HG03159 (cell line): ENCODE measurements around the gene ZC3H11A.
"Not testable (repeated sequence)": the region's sequence is repeated elsewhere in the genome, so short reads cannot be mapped to it uniquely, and the experiment has no call there.

ENCODE experiments used
- ATAC-seq: cut with Tn5 transposase; IDR thresholded peaks from one replicate; pipeline ENCODE4 v1.9.1; 2021; ENCODE audit warnings: mild to moderate bottlenecking, moderate library complexity; ENCODE audit not compliant: unreplicated experiment

The ZC3H11A gene

DNA sequence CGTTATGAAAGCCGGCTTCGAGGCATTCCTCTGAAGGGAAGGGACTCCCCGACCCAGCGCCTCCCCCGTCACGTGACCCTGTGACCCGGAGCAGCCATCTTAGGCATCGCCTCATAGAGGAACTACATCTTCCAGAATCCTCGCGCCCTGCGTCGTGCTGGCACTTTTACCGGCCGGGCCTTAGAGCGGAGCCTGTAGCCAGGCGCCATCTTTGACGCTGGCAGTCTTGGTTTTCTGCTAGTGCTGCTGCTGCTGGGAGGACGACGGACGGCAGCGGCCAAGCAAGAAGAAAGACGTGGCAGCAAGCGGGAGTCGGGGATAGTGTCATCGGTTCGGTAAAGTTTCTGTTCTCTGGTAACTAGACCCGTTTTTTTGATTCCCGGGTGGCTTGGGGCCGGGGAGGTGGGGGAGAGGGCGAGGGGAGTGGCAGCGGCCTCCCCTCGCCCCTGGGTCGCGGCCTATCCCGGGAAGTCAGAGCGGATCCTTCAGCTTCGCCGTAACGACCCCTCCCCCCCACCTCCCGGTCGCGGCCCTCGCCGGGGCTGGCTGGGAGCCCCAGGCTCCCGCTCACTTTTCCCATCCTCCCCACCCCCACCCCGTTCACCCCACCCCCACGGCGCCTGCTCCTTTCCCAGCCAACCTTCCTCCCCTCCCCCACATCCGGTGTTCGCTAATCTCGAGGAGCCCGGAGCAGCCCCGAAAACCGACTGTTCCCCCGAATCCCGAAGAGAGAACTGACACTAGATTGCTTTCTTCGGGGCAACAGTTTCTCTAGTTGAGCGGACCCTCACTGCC is at the start of gene ZC3H11A, which contains the start of gene ZBED6:
Gene ZC3H11A (plus strand): TSS at position 183 of the 795 bp plus-strand sequence. CDS start 21,448 bp downstream, outside the sequence.
Gene ZBED6 (plus strand): TSS at position 183 of the 795 bp plus-strand sequence. CDS start 1,900 bp downstream, outside the sequence.
- peak; percentile 95 for ATAC-seq

DNA sequence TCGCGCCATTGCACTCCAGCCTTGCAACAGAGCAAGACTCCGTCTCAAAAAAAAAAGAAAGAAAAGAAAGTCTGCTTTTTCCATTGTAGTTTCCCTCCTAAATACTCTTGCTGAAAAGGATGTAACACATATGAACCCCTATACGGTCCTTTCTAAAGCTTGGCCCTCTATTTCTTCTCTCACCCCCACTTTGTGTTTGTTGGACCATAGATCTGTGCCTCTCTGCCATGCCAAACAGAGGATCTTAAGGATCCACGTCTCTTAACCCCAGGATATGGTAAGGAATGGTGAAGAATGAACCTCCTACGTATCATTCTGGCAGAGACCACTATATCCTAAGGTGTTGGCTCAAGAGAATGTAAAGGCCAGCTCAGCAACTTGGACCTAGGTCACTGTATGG is 49.1 kb upstream of the ZC3H11A start:
- no peak for ATAC-seq

DNA sequence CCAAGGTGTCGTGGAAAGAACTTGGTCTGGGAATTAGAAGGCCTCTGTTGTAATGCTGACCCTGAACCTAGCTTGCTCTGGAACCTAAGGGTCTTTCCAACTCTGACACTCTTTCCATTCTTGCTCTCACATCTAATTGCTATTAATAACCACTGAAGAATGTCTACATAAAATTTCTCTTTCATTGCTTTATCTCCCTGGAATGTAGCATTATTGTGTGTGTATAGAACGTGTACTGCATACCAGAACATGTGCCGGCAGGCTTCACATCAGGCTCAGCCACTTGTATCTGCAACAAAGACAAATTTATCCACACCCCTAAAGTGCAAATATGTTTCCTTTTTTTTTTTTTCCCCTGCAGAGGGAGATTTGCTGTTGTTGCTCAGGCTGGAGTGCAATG is 44.4 kb upstream of the ZC3H11A start:
- no peak for ATAC-seq

DNA sequence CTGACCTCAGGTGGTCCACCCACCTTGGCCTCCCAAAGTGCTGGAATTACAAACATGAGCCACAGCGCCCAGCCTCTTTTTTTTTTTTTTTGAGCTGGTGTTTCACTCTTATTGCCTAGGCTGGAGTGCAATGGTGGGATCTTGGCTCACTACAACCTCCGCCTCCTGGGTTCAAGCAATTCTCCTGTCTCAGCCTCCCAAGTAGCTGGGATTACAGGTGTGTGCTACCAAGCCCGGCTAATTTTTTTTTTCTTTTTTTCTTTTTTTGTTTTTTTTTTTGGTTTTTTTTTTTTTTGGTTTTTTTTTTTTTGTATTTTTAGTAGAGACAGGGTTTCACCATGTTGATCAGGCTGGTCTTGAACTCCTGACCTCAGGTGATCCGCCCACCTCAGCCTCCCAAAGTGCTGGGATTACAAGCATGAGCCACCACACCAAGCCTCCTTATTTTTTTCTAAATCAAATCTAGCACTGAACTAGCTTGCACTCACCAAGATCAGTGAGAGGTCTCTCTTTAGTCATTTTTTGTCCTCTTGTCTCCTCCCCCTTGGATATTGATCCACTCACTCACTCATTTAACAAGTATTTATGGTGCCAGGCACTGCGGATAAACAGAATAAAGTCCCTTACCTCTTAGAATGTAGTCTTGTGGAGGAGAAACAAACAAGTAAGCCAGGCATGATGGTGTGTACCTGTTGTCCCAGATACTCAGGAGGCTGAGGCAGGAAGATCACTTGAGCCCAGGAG is 43.6 kb upstream of the ZC3H11A start:
- ATAC-seq = not testable (repeated sequence)

DNA sequence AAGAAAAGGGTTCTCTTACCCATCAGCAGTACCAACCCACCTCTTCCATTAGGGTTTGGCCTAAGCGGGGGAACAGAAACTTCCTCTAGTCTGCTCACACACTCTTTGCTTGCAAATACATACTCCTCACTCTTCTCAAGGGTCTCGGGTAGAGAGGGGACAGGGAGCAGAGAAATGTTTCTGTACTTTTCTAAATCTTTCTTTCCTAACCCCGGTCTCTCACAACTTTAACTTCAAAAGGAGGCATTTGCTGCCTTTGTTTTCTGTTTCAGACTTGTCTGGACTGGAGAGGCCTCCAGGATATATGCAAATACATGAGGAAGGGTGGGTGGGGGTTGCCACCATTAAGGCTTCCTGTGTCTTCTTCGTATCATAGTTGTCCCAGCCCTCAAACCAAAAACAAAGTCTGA is 41.0 kb upstream of the ZC3H11A start:
- peak; percentile 71 for ATAC-seq

DNA sequence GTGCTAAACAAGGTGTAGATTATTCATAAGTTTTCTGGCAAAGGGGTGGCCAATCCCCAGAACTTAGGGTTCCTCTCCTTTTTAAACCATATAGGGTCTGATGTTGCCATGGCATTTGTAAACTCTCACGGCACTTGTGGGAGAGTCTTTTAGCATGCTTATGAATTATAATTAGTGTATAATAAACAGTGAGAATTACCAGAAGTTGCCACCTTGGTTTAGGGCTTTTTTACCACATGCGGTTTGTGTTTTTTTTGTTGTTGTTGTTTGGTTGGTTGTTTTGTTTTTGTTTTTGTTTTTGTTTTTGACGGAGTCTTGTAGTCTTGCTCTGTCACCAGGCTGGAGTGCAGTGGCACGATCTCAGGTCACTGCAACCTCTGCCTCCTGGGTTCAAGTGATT is 39.4 kb upstream of the ZC3H11A start:
- ATAC-seq = no peak

DNA sequence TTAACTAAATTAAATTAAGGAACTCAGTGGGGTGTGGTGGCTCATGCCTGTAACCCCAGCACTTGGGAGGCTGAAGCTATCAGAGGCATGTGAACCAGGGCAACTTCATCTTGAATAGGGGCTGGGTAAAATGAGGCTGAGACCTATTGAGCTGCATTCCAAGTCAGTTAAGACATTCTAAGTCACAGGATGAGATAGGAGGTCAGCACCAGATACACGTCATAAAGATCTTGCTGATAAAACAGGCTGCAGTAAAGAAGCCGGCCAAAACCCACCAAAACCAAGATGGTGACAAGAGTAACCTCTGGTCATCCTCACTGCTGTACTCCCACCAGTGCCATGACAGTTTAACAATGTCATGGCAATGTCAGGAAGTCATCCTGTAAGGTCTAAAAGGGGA is 36.7 kb upstream of the ZC3H11A start:
- ATAC-seq = not testable (repeated sequence)

DNA sequence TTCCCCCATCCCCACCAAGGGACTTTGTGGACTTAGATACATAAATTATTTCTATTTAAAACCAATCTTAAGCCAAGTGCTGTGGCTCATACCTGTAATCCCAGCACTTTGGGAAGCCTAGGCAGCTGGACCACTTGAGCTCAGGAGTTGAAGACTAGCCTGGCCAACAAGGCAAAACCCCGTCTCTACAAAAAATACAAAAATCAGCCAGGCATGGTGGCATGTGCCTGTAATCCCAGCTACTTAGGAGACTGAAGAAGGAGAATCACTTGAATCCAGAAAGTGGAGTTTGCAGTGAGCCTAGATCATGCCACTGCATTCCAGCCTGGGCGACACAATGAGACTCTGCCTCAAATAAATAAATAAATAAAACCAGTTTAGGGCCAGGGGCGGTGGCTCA is 34.9 kb upstream of the ZC3H11A start:
- no peak for ATAC-seq

DNA sequence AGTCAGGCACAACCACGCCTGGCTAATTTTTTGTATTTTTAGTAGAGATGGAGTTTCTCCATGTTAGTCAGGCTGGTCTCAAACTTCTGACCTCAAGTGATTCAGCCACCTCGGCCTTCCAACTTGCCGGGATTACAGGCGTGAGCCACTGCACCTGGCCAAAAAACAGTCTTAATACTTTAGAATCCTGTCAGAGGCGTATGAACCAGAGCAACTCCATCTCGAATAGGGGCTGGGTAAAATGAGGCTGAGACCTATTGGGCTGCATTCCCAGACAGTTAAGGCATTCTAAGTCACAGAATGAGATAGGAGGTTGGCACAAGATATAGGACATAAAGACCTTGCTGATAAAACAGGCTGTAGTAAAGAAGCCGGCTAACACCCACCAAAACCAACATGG is 33.5 kb upstream of the ZC3H11A start:
- ATAC-seq = not testable (repeated sequence)

DNA sequence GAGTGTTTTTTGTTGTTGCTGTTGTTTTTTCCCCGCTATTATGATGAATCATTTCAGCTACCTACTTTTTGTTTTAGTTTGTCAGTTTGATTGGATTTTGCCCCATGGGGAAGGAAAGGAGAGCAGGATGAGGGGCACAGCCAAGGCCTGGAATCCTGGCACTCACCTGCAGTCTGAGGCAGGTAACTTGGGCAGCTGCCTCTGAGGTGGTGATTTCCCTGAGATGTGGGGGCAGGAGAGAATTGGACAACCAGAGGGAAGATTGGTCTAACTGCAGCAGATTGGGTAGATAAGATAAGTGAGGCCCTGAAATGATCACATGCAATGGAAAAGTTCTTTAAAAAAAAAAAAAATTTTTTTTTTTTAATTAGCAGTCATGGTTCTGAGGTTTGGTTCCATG is 31.9 kb upstream of the ZC3H11A start:
- no peak for ATAC-seq

DNA sequence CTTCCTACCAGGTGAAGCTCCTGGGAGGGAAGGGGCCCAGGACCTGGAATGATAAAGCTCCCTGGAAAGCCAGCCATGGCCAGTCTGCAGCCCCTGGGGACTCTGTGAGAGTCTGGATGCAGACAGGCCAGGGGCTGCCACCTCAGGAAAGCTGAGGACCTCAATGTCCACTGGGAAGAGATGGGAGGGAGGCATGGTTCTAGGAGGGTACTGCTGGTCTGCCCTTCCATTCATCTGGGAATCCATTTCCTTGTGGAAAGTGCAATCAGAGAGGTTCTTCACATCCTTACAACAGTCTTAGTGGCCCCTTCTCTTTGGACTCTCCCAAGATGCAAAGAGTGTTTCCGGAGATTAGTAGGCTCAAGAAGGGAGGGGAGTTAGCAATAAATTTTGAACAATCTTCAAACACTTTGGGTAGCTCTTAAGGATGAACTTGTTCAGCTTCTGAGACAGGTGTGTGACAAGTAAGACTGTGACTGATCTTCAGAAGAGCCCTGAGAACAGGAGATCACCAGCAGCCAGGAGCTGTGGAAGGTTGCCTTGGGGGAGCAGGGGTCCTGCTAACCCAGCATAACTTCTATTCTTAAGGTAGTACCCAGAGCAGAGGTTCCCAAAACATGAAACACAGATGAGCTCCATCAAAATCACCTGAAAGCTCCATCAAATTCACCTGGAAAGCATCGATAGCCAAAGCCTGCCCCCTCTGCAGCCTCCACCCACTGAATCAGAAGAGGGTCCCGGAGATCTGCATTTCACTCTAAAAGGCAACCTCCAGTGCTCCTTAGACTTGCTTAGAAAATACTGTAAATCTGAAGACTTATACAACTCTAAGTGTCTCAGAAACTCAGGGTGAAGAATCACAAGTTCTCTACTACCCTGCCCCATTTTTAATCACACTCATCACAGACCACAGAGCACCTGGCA is 31.1 kb upstream of the ZC3H11A start:
- peak; percentile 21 for ATAC-seq

DNA sequence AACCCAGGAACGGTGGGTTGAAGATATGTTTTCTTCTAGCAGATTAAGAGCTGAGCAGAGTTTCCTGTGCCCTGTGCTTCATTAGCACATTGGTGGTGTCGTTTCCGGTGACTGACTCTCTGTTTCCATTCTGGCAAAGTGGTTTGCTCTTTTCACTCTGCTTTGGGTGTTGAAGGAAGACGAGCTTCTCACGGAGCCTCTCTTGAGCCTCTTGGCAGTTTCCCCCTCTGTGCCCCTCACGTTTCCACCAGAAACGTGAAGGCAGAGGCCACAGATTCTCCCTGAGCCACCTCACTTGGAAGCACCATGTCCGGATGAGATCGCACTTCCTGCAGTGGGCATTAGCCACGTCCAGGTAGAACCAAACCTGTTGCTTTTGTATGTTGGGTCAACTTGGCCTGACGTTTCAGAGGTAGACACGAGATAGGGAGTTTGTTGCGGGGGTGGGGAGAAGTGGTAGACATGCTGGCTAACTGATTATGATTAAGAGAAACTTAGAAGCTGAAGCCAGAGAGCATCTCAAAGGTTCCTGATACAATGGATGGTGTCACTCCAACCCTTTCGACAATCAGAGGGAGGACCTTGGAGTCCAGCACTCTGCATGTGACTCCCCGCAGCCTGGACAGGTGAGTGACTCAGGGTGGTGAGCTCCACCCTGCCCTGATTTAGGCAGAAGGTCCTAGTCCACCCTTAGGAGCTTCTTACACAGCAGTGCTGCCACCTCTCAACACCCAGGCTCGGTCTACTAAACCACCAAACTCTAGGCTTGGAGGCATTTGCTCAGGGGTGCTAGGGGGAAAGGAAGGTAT is 30.2 kb upstream of the ZC3H11A start, which contains the start of gene LAX1:
Gene LAX1 (plus strand): TSS at position 155 of the 809 bp plus-strand sequence. CDS start 383 bp downstream, at position 538.
- ATAC-seq = peak; percentile 64

DNA sequence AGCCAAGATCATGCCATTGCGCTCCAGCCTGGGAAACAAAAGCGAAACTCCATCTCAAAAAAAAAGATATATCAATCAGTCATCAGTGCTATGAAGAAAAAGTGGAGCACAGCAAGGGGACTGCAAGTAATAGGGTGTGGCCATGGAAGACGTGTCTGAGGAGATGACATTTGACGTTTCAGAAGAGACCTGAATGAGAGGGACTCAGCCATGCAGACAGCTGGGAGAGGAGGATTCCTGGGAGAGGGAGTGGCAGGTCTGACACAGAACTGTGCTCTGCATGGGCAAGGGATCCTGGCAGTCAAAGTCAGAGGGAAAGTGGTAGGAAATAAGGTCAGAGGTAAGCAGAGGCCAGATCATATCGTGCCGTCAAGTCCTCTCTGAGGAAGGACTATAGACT is 27.2 kb upstream of the ZC3H11A start:
- ATAC-seq = no peak

DNA sequence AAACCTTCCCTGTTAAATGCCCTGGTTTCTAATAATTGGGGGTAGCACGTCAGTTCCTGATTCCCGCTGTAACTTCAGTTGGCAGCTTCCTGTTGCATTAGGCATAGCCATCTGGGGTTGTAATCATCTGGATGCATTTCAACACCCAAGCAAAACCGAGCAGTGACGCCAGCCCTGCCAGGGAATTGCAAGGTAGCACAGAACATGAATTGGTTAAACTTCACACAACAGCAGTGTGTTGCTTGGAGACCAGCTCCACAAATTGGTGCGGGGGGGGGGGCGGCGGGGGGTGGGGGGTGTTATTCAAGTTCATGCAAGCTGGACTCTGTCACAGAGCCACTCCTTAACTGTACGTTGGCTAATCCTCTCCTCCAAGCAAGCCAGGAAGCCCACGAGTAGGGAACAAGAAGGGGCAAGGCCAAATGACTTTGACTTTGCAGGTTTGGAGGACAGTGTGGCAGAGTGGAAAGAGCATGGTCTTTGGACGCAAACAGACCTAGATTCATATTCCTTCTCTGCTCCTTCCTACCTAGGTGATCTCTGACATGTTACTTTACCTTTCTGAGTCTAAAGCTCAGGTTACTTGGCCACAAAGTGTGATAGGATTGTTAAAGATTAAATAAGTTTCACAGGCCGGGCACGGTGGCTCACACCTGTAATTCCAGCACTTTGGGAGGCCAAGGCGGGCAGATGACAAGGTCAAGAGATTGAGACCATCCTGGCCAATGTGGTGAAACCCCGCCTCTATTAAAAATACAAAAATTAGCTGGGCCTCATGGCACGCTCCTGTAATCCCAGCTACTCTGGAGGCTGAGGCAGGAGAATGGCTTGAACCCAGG is 25.7 kb upstream of the ZC3H11A start:
- no peak for ATAC-seq

DNA sequence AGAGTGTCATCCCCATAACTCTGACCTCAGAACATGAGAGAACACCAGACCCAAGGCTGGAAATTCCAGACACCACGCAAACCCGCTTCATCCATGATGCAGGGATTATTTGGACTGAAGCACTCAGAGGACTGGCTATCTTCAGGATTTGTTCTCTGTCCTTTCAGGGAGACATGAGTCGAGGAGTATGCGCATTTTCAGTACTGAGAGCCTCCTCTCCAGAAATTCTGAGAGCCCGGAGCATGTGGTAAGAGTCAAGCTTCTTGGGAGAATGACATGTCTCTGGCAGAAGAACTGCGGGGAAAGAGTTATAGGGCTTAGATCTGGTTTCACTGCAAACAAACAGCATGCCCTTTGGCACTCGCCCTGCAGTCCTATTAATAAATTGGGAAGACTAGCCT is 23.5 kb upstream of the ZC3H11A start:
- no peak for ATAC-seq

DNA sequence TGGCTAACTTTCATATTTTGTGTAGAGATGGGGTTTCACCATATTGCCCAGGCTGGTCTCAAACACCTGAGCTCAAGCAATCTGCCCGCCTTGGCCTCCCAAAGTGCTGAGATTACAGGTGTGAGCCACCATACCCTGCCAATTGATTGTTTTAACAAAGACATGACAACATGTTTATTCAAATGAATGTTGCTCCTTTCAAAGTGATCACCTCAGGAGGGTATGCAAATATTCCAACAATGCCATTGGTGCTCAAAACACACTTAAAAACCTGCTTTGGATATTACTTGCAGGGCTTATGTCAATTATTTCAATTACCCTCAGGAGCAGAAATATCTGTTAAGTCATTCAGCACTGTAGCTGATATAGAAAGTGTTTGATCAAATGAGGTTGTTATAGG is 22.6 kb upstream of the ZC3H11A start:
- ATAC-seq = no peak

DNA sequence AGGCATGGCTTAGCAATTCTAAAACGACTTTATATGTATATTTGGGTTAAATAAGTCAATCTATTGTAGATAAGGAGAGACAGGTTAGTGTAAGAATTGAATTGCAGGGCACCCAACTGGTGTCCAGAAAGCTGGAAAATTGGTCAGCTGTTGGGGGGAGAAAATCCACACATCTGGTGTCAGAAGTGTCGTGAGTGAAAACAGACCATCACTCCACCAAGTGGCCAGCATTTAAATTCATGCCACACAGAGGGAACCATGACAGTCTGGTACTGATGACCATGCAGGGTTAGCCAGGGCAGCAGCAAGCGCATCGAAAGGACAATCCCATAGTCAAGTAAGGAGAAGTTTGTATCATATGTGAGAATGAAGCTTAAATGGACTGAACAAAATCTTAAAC is 18.8 kb upstream of the ZC3H11A start:
- ATAC-seq = no peak

DNA sequence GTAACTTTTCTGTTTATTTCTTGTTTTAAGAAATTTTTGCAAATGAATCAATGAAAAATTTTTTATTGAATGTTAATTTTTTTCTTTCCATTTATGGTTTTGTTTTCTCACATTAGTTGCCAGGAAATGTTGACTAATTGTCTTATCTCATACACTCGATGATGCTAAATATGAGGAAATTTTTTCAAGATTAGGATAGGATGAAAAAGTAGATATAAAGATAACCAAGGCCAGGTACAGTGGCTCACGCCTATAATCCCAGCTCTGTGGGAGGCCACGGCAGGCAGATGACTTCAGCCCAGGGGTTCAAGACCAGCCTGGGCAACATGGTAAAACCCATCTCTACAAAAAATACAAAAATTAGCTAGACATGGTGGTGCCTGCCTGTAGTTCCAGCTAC is 17.8 kb upstream of the ZC3H11A start:
- ATAC-seq = no peak

DNA sequence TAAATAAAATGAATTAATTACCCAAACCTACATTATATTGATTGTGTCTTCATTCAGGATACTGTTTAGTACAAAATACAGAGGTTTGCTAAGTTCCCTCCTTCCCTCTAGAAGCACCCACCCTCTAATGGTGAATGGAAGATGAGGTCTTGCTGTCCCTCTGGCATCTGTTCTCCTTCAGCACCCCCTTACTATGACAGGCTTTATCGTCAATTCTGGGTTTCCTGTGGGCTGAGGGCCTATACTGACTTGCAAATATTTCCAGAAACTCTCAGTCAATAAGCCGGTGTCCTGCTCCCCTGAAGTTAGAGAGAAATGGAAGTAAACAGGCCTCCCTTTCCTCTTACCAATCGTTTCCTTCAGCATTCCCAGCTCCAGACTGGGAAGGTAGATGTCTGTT is 17.3 kb upstream of the ZC3H11A start:
- no peak for ATAC-seq
